Renal cortex interstitium (tissue), 11 donors: ENCODE measurements around the gene LSP1. TPM values are rescaled to one million over a fixed set of nuclear protein-coding genes. Genes with fewer than 3 reads are reported as not detected.
"Not testable (repeated sequence)": the region's sequence is repeated elsewhere in the genome, so short reads cannot be mapped to it uniquely, and the experiment has no call there.

Experiments
- DNase-seq, 11 donors: peaks; one replicate each; pipeline ENCODE4 v3.0.0-alpha.2; 2013; ENCODE audit warnings: low read depth in 9 of 11, low spot score in 4 of 11; ENCODE audit errors: extremely low read depth in 1 of 11
- polyA plus RNA-seq, 3 donors: library from polyadenylated mRNA; unstranded; fragments of 120-200 nt; gene quantifications; one replicate each; pipeline ENCODE4 v1.2.1, GENCODE V29; 2013; ENCODE audit not compliant: insufficient read length in 3 of 3

LSP1 gene
- polyA plus RNA-seq, 3 donors: 4.5 to 9.2 (median 7.9) TPM

GRCh38 chr11:1931341-1932104, 78.6 kb downstream of the LSP1 start:
- no peak for DNase-seq

- DNase-seq: no peak
Observed at GRCh38 chr11:1932105-1932480, 79.2 kb downstream of the LSP1 start.

- no peak for DNase-seq
Observed at GRCh38 chr11:1932681-1933080, 79.8 kb downstream of the LSP1 start.

GRCh38 chr11:1933416-1934334, 80.8 kb downstream of the LSP1 start:
- no peak for DNase-seq

GRCh38 chr11:1934335-1935155, 81.7 kb downstream of the LSP1 start:
- DNase-seq: no peak

- no peak for DNase-seq
Observed at GRCh38 chr11:1935156-1936071, 82.5 kb downstream of the LSP1 start.

- DNase-seq: no peak
Observed at GRCh38 chr11:1936072-1936780, 83.3 kb downstream of the LSP1 start.

- no peak for DNase-seq
Observed at GRCh38 chr11:1936781-1937615, 84.1 kb downstream of the LSP1 start.

- DNase-seq: no peak
Observed at GRCh38 chr11:1937616-1938342, 84.9 kb downstream of the LSP1 start.

GRCh38 chr11:1938343-1939005, 85.6 kb downstream of the LSP1 start:
- DNase-seq: no peak

GRCh38 chr11:1939006-1939625, 86.2 kb downstream of the LSP1 start:
- no peak for DNase-seq

GRCh38 chr11:1939788-1940187, 86.9 kb downstream of the LSP1 start:
- not testable (repeated sequence) for DNase-seq
